ENCODE measurements around the gene FLYWCH2. TPM values are rescaled to one million over a fixed set of nuclear protein-coding genes. Genes with fewer than 3 reads are reported as not detected.

The FLYWCH2 gene
- total RNA-seq, 1 donor = 47.1 TPM

GRCh38 chr16:2914233-2914632 is 31.2 kb downstream of the FLYWCH2 start:
- DNase-seq (ENCODE audit: low read depth) = no peak
- TF ChIP-seq CTCF (IDR thresholded peaks at IDR 0.05; ENCODE audit: insufficient read depth, low read depth, low read length) = no peak
- no peak overlapping the region for H3K4me3 ChIP-seq (ENCODE audit: low read depth, low read length)

GRCh38 chr16:2915196-2915929 is 32.3 kb downstream of the FLYWCH2 start:
- no peak for DNase-seq (ENCODE audit: low read depth)
- TF ChIP-seq CTCF (IDR thresholded peaks at IDR 0.05; ENCODE audit: insufficient read depth, low read depth, low read length) = no peak

GRCh38 chr16:2919511-2920255 is 36.7 kb downstream of the FLYWCH2 start:
- no peak overlapping the region for H3K4me3 ChIP-seq (ENCODE audit: low read depth, low read length)
- DNase-seq (ENCODE audit: low read depth) = peak; percentile 78
- TF ChIP-seq CTCF (IDR thresholded peaks at IDR 0.05; ENCODE audit: insufficient read depth, low read depth, low read length) = peak; percentile 84

More at GRCh38 chr16:2915196-2915929, 32.3 kb downstream of the FLYWCH2 start:
- H3K4me3 ChIP-seq (ENCODE audit: low read depth, low read length) = no peak overlapping the region

- TF ChIP-seq CTCF (IDR thresholded peaks at IDR 0.05; ENCODE audit: insufficient read depth, low read depth, low read length) = no peak
- no peak for DNase-seq (ENCODE audit: low read depth)
- no peak overlapping the region for H3K4me3 ChIP-seq (ENCODE audit: low read depth, low read length)
Measured at GRCh38 chr16:2923481-2923880, 40.5 kb downstream of the FLYWCH2 start.

- no peak for DNase-seq (ENCODE audit: low read depth)
- H3K4me3 ChIP-seq (ENCODE audit: low read depth, low read length) = no peak overlapping the region
Measured at GRCh38 chr16:2924901-2925755, 42.1 kb downstream of the FLYWCH2 start.

More at GRCh38 chr16:2924901-2925755, 42.1 kb downstream of the FLYWCH2 start:
- TF ChIP-seq CTCF (IDR thresholded peaks at IDR 0.05; ENCODE audit: insufficient read depth, low read depth, low read length) = no peak
